Activated T-helper 1 cell treated with anti-CD3 and anti-CD28 coated beads, Interleukin-2, amount 50 U/mL, for 16 hours (primary cell): ENCODE results near the gene SMIM10L1.

Source experiments
- DNase-seq, 2 donors: peaks; one replicate each; pipeline ENCODE4 v3.0.0-alpha.2; 2020; ENCODE audit warnings: low read depth in 1 of 2, low spot score in 1 of 2

Gene SMIM10L1

GRCh38 chr12:11183011-11183410 is 12.0 kb downstream of the SMIM10L1 start:
- no peak for DNase-seq

- no peak for DNase-seq
These were observed 15.8 kb downstream of the SMIM10L1 start, which contains the start of gene TAS2R42 for GRCh38 chr12:11186837-11187236. TSS of gene TAS2R42 (minus strand) at chr12:11186937. CDS start at chr12:11186937, 0 bp downstream.

GRCh38 chr12:11202811-11203210 is 31.8 kb downstream of the SMIM10L1 start:
- DNase-seq: no peak

- DNase-seq: no peak
These were observed 33.2 kb downstream of the SMIM10L1 start for GRCh38 chr12:11204173-11204572.

- no peak for DNase-seq
These were observed 38.1 kb downstream of the SMIM10L1 start for GRCh38 chr12:11209113-11209512.
